Measurements from ENCODE around the gene SIM1.

Gene SIM1

DNA sequence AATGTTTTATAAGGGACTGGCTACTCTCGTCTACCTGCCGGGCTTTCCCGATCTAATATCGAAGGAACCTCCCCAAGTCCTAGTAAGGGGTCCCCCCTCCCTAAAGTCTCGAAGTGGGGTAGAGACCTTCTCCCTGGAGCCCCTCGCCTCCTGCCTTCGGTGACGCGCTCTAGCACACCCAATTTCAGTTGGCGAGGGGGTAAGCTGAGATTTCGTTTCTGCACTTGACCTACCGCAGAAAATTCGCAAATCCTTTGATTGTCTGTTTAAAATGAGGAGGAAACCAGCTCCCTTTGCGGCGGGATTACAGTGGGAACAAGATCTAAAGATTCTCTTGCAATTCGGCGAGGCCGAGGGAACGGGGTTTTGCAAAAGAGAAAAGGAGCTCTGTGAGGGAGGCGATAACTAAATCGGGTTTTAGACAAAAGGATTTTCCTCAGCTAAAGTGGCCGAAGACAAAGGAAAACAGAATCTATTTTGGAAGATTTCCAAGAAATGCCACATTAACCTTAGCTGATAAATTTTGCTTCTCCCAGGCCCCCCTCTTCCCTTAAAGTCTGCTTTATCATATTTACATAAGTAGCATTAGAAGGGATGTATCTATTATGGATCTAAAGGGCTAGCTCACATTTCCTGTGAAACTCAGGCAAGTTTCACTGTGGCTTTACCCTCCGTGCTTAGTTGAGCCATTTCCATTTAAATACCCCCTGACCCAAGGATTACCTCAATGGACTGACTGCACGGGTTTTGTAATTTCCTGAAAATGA lies 8.4 kb downstream of the SIM1 start:
- no peak overlapping the region for H3K4me3 ChIP-seq (replicated peaks; ENCODE audit: insufficient read depth, low read length)
- TF ChIP-seq POLR2AphosphoS5 (IDR thresholded peaks at IDR 0.05; ENCODE audit: low read depth), result no peak
- peaks cover 68% of the 10 kb centered on the region for H3K27me3 ChIP-seq (ENCODE audit: insufficient read depth, poor library complexity, severe bottlenecking)
- no peak for DNase-seq (ENCODE audit: low read depth in 1 of 2, low spot score in 1 of 2)
- H3K27ac ChIP-seq (replicated peaks), result no peak overlapping the region

DNA sequence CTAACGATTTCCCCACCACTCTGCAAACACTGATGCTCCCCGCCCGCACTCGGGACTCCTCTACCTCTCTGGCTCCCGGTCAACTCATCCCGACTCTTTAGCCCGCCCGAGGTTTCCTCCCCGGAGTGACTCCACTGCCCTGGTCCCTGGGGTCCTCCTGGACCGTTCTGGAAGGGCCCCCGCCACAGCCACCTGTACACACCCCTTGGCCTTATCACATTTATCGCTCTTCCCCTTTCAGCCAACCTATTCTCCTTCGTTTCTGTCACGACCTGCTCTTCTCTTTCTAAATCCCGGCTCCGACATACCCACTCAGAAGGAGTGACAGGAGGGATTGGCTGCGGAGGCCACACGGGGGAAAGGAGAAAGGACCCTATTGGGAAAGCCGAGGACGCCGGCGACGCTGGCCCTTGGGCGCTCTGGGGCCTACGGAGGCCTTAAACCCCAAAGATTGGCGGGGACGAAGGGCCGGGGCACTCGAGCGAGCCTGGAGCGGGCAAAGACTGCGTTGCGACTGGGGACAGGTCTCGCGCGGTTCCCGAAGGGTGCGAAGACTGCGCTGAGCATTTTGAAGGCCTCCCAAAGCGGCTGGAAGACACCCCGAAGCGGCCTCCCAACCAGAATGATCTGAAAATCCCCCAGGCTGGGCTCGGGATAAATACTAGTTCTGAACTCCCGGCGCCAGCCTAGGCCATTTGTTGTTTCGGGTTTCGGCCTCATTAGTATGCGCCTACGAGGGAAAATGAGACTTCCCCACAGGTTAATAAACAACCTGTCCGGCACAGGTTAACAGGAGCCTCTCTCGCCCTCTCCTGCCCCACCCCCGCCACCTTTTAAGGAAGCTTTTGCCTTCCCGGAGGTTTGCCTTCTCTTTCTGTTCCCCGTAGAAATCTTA lies 9.2 kb downstream of the SIM1 start:
- no peak for TF ChIP-seq GABPA (IDR thresholded peaks at IDR 0.05; ENCODE audit: low read depth)
- no peak for TF ChIP-seq POLR2AphosphoS5 (IDR thresholded peaks at IDR 0.05; ENCODE audit: low read depth)
- H3K27me3 ChIP-seq (ENCODE audit: insufficient read depth, poor library complexity, severe bottlenecking), result peaks cover 65% of the 10 kb centered on the region

DNA sequence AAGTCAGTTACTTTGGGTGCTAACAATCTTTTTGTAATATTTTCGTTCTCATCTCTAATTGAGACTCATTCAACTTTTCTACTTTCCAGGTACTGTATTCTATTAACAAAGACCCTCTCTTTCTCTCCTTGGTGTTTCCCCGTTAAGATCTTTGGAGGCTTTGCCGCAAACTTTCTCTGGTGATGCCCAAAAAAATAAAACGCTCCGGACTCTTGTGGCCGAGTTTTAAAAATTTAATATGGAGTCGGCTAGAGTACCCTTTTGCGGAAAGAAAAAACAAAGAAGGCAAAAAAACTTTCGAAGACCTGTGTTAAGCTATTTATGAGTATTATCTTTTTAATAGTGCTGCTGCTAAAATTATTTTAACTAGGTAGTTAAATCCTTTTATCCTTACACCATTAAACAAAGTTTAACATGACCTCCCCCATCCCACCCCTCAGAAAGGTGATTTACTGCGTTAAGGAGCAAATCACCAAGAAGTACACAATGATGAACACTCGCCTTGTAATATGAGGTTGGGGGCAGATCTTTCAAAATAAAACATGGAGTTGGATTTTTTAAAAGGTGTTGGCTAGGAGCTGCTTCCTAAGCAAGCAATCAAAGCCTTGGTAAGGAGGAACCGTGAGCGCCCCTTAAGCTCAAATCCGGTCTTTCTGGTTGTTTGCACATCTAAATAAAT lies 10.0 kb downstream of the SIM1 start:
- TF ChIP-seq GABPA (IDR thresholded peaks at IDR 0.05; ENCODE audit: low read depth), result no peak
- TF ChIP-seq POLR2AphosphoS5 (IDR thresholded peaks at IDR 0.05; ENCODE audit: low read depth), result no peak
- no peak for TF ChIP-seq SPI1 (IDR thresholded peaks at IDR 0.05; ENCODE audit: borderline replicate concordance, low read depth)
- TF ChIP-seq, protein P1, sequence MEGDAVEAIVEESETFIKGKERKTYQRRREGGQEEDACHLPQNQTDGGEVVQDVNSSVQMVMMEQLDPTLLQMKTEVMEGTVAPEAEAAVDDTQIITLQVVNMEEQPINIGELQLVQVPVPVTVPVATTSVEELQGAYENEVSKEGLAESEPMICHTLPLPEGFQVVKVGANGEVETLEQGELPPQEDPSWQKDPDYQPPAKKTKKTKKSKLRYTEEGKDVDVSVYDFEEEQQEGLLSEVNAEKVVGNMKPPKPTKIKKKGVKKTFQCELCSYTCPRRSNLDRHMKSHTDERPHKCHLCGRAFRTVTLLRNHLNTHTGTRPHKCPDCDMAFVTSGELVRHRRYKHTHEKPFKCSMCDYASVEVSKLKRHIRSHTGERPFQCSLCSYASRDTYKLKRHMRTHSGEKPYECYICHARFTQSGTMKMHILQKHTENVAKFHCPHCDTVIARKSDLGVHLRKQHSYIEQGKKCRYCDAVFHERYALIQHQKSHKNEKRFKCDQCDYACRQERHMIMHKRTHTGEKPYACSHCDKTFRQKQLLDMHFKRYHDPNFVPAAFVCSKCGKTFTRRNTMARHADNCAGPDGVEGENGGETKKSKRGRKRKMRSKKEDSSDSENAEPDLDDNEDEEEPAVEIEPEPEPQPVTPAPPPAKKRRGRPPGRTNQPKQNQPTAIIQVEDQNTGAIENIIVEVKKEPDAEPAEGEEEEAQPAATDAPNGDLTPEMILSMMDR (IDR thresholded peaks at IDR 0.05; ENCODE audit: insufficient read depth, low read length), result no peak
- TF ChIP-seq, protein P2, sequence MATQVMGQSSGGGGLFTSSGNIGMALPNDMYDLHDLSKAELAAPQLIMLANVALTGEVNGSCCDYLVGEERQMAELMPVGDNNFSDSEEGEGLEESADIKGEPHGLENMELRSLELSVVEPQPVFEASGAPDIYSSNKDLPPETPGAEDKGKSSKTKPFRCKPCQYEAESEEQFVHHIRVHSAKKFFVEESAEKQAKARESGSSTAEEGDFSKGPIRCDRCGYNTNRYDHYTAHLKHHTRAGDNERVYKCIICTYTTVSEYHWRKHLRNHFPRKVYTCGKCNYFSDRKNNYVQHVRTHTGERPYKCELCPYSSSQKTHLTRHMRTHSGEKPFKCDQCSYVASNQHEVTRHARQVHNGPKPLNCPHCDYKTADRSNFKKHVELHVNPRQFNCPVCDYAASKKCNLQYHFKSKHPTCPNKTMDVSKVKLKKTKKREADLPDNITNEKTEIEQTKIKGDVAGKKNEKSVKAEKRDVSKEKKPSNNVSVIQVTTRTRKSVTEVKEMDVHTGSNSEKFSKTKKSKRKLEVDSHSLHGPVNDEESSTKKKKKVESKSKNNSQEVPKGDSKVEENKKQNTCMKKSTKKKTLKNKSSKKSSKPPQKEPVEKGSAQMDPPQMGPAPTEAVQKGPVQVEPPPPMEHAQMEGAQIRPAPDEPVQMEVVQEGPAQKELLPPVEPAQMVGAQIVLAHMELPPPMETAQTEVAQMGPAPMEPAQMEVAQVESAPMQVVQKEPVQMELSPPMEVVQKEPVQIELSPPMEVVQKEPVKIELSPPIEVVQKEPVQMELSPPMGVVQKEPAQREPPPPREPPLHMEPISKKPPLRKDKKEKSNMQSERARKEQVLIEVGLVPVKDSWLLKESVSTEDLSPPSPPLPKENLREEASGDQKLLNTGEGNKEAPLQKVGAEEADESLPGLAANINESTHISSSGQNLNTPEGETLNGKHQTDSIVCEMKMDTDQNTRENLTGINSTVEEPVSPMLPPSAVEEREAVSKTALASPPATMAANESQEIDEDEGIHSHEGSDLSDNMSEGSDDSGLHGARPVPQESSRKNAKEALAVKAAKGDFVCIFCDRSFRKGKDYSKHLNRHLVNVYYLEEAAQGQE (IDR thresholded peaks at IDR 0.05; ENCODE audit: insufficient replicate concordance, low read depth), result no peak
- Histone ChIP-seq H3K27me3 (ENCODE audit: insufficient read depth, poor library complexity, severe bottlenecking) (peaks cover 61% of the 10 kb centered on the region), H3K27ac (replicated peaks) (no peak overlapping the region), H3K4me3 (replicated peaks; ENCODE audit: insufficient read depth, low read length) (no peak overlapping the region)
- no peak for DNase-seq (ENCODE audit: low read depth in 1 of 2, low spot score in 1 of 2)

More for the DNA sequence above, 9.2 kb downstream of the SIM1 start:
- Histone ChIP-seq H3K4me3 (replicated peaks; ENCODE audit: insufficient read depth, low read length) (no peak overlapping the region), H3K27ac (replicated peaks) (no peak overlapping the region)
- no peak for DNase-seq (ENCODE audit: low read depth in 1 of 2, low spot score in 1 of 2)

DNA sequence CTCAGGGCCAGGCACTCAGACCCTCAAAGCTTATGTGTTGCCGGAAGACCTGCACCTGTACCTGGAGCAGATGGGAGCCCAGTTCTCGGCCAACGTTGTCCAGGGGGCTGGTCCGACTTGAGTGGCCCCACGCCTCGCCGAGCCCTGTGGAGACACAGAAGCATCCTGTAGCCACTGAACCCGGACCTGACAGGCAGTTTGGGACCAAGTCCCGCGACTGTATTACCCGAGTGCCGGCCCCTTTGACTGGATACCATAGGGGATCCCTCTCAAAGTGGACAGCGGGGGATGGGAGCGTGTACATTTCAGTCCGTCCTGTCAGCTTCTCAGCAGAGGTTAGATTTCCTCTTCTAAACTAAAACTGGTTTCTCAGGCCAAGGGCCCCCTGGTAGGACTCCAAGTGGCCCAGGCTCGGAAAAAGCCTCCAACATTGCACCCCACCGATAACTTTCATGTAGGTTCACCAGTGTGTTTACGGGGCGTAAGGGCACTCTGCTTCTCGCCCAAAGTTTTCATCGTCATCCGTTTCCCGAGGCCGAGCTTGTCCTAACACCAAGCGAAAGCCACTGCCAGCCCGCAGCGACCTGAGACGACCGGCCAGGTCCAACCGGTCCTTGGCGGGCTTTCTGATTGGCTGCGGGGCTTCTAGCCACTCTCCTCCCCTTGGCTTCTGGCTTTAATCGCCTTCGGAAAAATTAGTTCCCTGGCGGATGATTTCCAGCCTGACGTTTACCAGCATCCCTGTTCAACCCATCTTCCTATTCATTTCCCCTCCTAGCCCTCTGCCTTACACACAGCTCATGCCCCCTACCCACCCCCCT lies 10.8 kb downstream of the SIM1 start:
- TF ChIP-seq GABPA (IDR thresholded peaks at IDR 0.05; ENCODE audit: low read depth) (no peak), POLR2AphosphoS5 (IDR thresholded peaks at IDR 0.05; ENCODE audit: low read depth) (no peak), SPI1 (IDR thresholded peaks at IDR 0.05; ENCODE audit: borderline replicate concordance, low read depth) (no peak)
- TF ChIP-seq, protein P2 (IDR thresholded peaks at IDR 0.05; ENCODE audit: insufficient replicate concordance, low read depth), result no peak
- TF ChIP-seq, protein P1 (IDR thresholded peaks at IDR 0.05; ENCODE audit: insufficient read depth, low read length), result no peak
- no peak overlapping the region for H3K27ac ChIP-seq (replicated peaks)
- no peak overlapping the region for H3K4me3 ChIP-seq (replicated peaks; ENCODE audit: insufficient read depth, low read length)
- peaks cover 55% of the 10 kb centered on the region for H3K27me3 ChIP-seq (ENCODE audit: insufficient read depth, poor library complexity, severe bottlenecking)
- no peak for DNase-seq (ENCODE audit: low read depth in 1 of 2, low spot score in 1 of 2)

All from HL-60 (cell line).